Measurements from ENCODE around the gene ZBTB32.
"Not testable (repeated sequence)": the region's sequence is repeated elsewhere in the genome, so short reads cannot be mapped to it uniquely, and the experiment has no call there.

The ZBTB32 gene

GRCh38 chr19:35704218-35704617 lies at the start of gene ZBTB32:
Gene ZBTB32 (plus strand): TSS chr19:35704558. CDS start chr19:35714627, 10,069 bp downstream.
- DNase-seq, result no peak

- DNase-seq, result not testable (repeated sequence)
Observed at GRCh38 chr19:35654828-35655227, 49.5 kb upstream of the ZBTB32 start.

- DNase-seq, result no peak
Observed at GRCh38 chr19:35655600-35655999, 48.8 kb upstream of the ZBTB32 start.

GRCh38 chr19:35656700-35657099 lies 47.7 kb upstream of the ZBTB32 start:
- DNase-seq, result no peak

- DNase-seq, result no peak
Observed at GRCh38 chr19:35657904-35658700, 46.3 kb upstream of the ZBTB32 start.

GRCh38 chr19:35661995-35662340 lies 42.4 kb upstream of the ZBTB32 start:
- DNase-seq, result no peak

GRCh38 chr19:35663981-35664380 lies 40.4 kb upstream of the ZBTB32 start:
- DNase-seq, result no peak

- no peak for DNase-seq
Observed at GRCh38 chr19:35665157-35665556, 39.2 kb upstream of the ZBTB32 start.

- no peak for DNase-seq
Observed at GRCh38 chr19:35665604-35666003, 38.8 kb upstream of the ZBTB32 start.

GRCh38 chr19:35666251-35666913 lies 38.0 kb upstream of the ZBTB32 start, which contains the start of gene UPK1A:
Gene UPK1A (plus strand): TSS chr19:35666517. CDS start chr19:35666813, 296 bp downstream.
- no peak for DNase-seq

GRCh38 chr19:35669566-35669965 lies 34.8 kb upstream of the ZBTB32 start:
- no peak for DNase-seq

GRCh38 chr19:35669974-35670373 lies 34.4 kb upstream of the ZBTB32 start:
- DNase-seq, result no peak

GRCh38 chr19:35670686-35671085 lies 33.7 kb upstream of the ZBTB32 start:
- no peak for DNase-seq

GRCh38 chr19:35671818-35672217 lies 32.5 kb upstream of the ZBTB32 start:
- DNase-seq, result no peak

GRCh38 chr19:35673121-35673804 lies 31.1 kb upstream of the ZBTB32 start:
- peak; percentile 12 for DNase-seq

GRCh38 chr19:35675589-35676140 lies 28.7 kb upstream of the ZBTB32 start:
- no peak for DNase-seq

- DNase-seq, result no peak
Observed at GRCh38 chr19:35689836-35690235, 14.5 kb upstream of the ZBTB32 start.

- DNase-seq, result not testable (repeated sequence)
Observed at GRCh38 chr19:35691106-35691505, 13.3 kb upstream of the ZBTB32 start.

GRCh38 chr19:35692010-35692409 lies 12.3 kb upstream of the ZBTB32 start:
- DNase-seq, result no peak

GRCh38 chr19:35693422-35693821 lies 10.9 kb upstream of the ZBTB32 start:
- DNase-seq, result no peak

GRCh38 chr19:35693835-35694599 lies 10.3 kb upstream of the ZBTB32 start:
- peak; percentile 88 for DNase-seq

GRCh38 chr19:35695895-35696422 lies 8.4 kb upstream of the ZBTB32 start:
- DNase-seq, result no peak
